GM08714 (cell line): ENCODE measurements around the gene ZNF223.

Experiments used
- H3K4me3 ChIP-seq: fragments of 200-500 bp; sonication (Bioruptor generic); 2 replicates; pipeline ENCODE4 v1.5.1; 2014; ENCODE audit warnings: mild to moderate bottlenecking, low read length, inconsistent platforms
- ZNF274 ChIP-seq: IDR thresholded peaks from 2 replicates; pipeline ENCODE4 v1.6.1; 2012; ENCODE audit warnings: mild to moderate bottlenecking, low read depth, low read length

ZNF223 gene

DNA sequence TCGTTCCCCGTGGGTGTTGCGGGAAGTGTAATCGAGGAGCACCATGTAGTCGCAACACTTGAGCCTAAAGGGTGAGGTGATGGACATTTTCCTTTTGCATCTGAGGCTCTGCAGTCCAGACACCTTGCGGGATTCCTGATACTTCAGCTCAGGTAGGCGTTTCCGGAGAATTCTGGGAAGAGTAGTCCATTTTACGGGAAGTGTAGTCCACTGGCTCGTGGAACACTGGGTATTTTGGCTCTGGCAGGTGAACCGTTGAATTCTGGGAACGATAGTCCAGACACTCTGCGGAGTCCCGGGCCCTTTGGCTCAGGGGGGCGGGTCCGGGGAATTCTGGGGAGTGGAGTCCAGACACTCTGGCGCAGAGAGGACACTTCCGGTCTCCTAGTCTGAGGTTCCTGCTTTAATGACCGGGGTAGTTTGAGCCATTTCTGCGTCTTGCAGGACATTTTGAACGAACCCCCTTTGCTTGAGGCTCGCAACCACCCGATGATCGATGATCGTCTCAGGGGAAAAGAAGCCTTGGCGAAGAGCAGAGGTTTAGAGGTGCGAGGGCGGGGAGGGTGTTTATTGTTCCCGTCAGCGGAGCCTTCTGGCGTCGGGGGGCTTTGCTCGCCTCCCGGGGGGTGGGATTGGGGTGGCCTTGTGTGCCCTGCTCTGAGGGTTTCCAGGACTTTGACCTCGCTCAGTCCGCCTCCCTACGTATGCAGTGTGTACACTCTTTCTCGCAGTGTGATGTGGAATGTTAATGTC, at the start of gene ZNF223:
Gene ZNF223 (plus strand): TSS at position 387 of the 753 bp plus-strand sequence. CDS start 3,141 bp downstream, outside the sequence.
- TF ChIP-seq ZNF274, result no peak
- H3K4me3 ChIP-seq, result peak within 1 kb of the TSS; percentile 79

DNA sequence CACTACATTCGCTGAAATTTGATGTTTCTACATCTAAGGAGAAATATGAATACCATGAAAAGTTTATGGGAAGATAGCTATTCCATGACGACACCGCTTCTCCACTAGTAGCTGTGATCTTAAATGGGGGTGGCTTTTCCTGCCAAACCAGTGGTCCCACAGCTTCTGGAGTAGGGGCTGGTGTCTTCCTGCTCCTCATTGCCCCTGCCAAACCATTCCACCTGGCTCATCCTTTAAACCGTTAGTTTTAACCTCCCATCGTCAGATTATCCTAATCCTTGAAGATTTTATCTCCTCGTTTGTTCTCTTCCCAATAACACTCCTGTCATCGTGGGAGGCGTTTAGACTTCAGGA, 49.6 kb upstream of the ZNF223 start:
- peak overlapping the region; percentile 85 for H3K4me3 ChIP-seq
- TF ChIP-seq ZNF274, result no peak

GRCh38 chr19:44002566-44003460, 49.0 kb upstream of the ZNF223 start, which contains the start of gene ZNF230:
TSS of gene ZNF230 (plus strand) at chr19:44002957. CDS start at chr19:44007079, 4,122 bp downstream.
- H3K4me3 ChIP-seq, result peak within 1 kb of the TSS; percentile 85
- TF ChIP-seq ZNF274, result no peak

- H3K4me3 ChIP-seq, result peak overlapping the region; percentile 85
- no peak for TF ChIP-seq ZNF274
These were observed 48.3 kb upstream of the ZNF223 start for GRCh38 chr19:44003461-44004009.

GRCh38 chr19:44005973-44006372, 45.9 kb upstream of the ZNF223 start:
- no peak for TF ChIP-seq ZNF274
- H3K4me3 ChIP-seq, result no peak overlapping the region

DNA sequence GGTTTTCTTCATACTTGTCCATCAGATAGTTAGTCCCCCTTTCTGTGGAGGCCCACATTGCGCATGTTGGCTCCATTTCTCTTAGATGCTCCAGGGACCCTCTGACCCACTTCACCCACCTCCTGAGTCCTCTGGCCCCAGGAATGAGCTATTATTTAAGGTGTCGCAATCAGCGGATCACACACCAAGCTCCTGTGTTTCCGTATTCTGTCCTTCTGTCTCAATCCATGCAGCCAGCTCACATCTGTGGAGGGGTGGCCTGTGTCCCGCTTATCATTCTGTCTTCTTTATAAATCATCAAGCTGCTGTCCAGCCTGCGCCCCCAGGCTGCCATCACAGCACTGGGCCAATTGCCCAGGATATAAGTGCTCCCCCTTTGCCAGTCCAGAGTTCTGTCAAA, 44.4 kb upstream of the ZNF223 start:
- H3K4me3 ChIP-seq, result no peak overlapping the region
- no peak for TF ChIP-seq ZNF274

- no peak overlapping the region for H3K4me3 ChIP-seq
- no peak for TF ChIP-seq ZNF274
These were observed 41.4 kb upstream of the ZNF223 start for GRCh38 chr19:44010468-44010867.

GRCh38 chr19:44019498-44019897, 32.3 kb upstream of the ZNF223 start:
- H3K4me3 ChIP-seq, result no peak overlapping the region
- no peak for TF ChIP-seq ZNF274

DNA sequence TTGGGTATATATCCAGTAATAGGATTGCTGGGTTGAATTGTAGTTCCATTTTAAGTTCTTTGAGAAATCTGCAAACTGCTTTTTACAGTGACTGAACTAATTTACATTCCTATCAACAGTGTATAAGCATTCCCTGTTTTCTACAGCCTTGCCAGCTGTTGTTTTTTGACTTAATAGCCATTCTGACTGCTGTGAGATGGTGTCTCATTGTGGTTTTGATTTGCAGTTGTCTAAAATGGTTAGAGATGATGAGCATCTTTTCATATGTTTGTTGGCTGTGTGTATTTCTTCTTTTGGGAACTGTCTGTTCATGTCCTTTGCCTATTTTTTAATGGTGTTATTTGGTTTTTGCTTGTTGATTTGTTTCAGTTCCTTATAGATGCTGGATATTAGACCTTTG, 30.6 kb upstream of the ZNF223 start:
- no peak for TF ChIP-seq ZNF274
- no peak overlapping the region for H3K4me3 ChIP-seq

GRCh38 chr19:44024900-44025216, 27.0 kb upstream of the ZNF223 start:
- peak overlapping the region; percentile 96 for H3K4me3 ChIP-seq
- TF ChIP-seq ZNF274, result no peak

DNA sequence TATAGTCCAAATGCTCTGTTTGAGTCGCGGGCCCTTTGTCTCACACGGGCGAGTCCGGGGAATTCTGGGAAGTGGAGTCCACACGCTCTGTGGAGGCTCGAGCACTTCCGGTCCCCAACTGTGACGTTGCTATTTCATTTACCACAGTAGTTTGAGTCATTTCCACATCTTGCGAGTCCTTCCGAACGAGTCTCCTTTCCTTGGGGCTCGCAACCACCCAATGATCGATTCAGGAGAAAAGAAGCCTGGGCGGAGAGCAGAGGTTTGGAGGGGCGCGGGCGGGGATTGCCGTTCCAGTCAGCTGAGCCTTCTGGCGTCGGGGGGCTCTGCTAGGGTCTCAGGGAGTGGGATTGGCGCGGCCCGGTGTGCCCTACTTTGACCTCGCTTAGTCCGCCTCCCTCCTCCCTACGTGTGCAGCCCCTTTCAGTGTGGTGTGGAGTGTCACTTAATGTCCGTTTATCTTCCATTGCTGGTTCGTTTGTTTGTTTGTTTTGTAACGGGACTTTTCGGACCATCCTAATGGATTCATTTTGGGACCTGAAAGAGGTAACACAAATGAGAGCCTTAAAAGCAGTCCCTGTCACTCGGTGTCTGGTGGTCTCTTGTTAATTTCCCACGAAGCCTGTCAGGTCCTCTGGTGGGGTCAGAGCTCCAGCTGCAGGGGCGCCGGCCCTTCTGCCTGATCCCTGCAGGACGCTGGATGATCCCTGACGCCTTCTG, 26.5 kb upstream of the ZNF223 start, which contains the start of gene ZNF222:
Gene ZNF222 (plus strand): TSS at position 163 of the 720 bp plus-strand sequence. CDS start 58 bp downstream, at position 221.
- no peak for TF ChIP-seq ZNF274
- H3K4me3 ChIP-seq, result peak within 1 kb of the TSS; percentile 96

GRCh38 chr19:44026622-44027021, 25.2 kb upstream of the ZNF223 start:
- TF ChIP-seq ZNF274, result no peak
- H3K4me3 ChIP-seq, result no peak overlapping the region

- TF ChIP-seq ZNF274, result no peak
- no peak overlapping the region for H3K4me3 ChIP-seq
These were observed 19.7 kb upstream of the ZNF223 start for GRCh38 chr19:44032001-44032610.
